WTC11 (cell line): ENCODE results near the gene CNOT6.

Source experiments
- CREB1 ChIP-seq: sonication (generic); formaldehyde crosslinking; IDR thresholded peaks from 2 replicates; pipeline ENCODE4 v1.8.0; 2023; ENCODE audit warnings: mild to moderate bottlenecking, missing genetic modification reagents
- NR3C1 ChIP-seq: sonication (generic); formaldehyde crosslinking; conservative IDR thresholded peaks from 2 replicates; pipeline ENCODE4 v1.8.1; 2023; ENCODE audit warnings: low read depth, mild to moderate bottlenecking, missing genetic modification reagents
- TF ChIP-seq, protein P1 (sequence below): fragments of 200-600 bp; IDR thresholded peaks from 2 replicates; pipeline ENCODE4 v1.8.0; 2022; ENCODE audit warnings: antibody characterized with exemption

DNA sequence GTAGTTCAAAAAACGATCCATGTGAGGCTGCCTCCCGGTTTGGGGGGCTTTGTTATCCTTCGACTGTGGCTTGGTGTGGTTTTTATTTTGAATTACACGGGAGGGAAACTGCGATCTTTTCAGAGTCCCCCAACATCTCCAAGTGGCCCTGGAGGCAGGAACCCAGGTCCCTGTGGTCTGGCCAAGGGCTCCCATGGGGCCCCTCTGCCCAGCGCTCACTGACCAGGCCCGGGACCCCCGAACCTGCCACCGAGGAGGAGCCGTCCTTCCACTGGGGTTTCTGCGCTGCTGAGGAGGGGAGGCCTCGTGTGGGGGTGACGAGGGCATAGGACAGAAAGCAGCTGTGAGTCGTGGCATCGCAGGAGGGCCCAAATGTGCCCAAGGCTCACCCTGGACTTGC is 115.2 kb downstream of the CNOT6 start:
- TF ChIP-seq, protein P1, sequence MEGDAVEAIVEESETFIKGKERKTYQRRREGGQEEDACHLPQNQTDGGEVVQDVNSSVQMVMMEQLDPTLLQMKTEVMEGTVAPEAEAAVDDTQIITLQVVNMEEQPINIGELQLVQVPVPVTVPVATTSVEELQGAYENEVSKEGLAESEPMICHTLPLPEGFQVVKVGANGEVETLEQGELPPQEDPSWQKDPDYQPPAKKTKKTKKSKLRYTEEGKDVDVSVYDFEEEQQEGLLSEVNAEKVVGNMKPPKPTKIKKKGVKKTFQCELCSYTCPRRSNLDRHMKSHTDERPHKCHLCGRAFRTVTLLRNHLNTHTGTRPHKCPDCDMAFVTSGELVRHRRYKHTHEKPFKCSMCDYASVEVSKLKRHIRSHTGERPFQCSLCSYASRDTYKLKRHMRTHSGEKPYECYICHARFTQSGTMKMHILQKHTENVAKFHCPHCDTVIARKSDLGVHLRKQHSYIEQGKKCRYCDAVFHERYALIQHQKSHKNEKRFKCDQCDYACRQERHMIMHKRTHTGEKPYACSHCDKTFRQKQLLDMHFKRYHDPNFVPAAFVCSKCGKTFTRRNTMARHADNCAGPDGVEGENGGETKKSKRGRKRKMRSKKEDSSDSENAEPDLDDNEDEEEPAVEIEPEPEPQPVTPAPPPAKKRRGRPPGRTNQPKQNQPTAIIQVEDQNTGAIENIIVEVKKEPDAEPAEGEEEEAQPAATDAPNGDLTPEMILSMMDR = no peak
- TF ChIP-seq NR3C1 (CRISPR knock-in tag) = no peak
- no peak for TF ChIP-seq CREB1 (CRISPR knock-in tag)
